GM19025 (cell line): Measurements from ENCODE around the gene MAP2K3.
A peak's percentile ranks its signal among the peaks of the same experiment; 100 is the strongest.

ENCODE experiments used
- ATAC-seq: cut with Tn5 transposase; IDR thresholded peaks from one replicate; pipeline ENCODE4 v1.9.1; 2021; ENCODE audit warnings: mild to moderate bottlenecking, low read depth, moderate library complexity; ENCODE audit not compliant: unreplicated experiment

The MAP2K3 gene

GRCh38 chr17:21284319-21285163 lies at the start of gene MAP2K3:
Gene MAP2K3, plus strand, starts transcription at chr17:21284711. Its CDS starts 210 bp downstream, at chr17:21284921.
- peak; percentile 65 for ATAC-seq

DNA sequence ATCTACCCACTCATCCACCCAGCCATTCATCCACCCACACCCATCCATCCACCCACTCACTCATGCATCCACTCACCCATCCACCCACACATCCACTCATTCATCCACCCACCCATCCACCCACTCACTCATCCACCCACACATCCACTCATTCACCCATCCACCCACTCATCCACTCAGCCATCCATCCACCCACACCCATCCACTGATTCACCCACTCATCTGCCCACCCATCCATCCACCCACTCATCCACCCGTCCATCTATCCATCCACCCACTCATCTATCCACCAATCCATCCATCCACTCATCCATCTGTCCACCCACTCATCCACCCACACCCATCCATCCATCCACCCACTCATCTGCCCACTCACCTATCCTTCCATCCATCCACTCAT lies 48.6 kb upstream of the MAP2K3 start:
- no peak for ATAC-seq

GRCh38 chr17:21239680-21240368 lies 44.7 kb upstream of the MAP2K3 start:
- no peak for ATAC-seq

- no peak for ATAC-seq
Observed at GRCh38 chr17:21240369-21241055, 44.0 kb upstream of the MAP2K3 start.

DNA sequence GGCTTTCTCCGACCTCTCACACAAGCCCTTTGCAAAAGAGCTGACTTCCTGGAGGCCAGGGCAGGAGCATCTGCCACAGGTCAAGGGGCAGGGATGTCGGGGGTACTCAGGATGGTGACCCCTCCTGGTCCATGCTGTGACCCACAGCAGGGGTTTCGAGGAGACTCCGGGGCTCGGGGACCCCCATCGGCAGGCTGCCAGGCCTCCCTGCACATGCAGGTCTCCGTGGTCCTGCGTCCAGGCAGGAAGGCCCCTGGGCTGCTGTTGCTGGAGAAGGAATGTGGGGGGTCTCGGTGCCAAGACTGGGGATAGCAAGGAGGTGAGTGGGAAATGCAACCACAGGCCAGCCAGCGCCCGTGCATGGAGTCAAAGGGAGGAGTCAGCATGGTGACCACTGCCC lies 42.9 kb upstream of the MAP2K3 start:
- no peak for ATAC-seq

GRCh38 chr17:21242026-21242697 lies 42.3 kb upstream of the MAP2K3 start:
- no peak for ATAC-seq

DNA sequence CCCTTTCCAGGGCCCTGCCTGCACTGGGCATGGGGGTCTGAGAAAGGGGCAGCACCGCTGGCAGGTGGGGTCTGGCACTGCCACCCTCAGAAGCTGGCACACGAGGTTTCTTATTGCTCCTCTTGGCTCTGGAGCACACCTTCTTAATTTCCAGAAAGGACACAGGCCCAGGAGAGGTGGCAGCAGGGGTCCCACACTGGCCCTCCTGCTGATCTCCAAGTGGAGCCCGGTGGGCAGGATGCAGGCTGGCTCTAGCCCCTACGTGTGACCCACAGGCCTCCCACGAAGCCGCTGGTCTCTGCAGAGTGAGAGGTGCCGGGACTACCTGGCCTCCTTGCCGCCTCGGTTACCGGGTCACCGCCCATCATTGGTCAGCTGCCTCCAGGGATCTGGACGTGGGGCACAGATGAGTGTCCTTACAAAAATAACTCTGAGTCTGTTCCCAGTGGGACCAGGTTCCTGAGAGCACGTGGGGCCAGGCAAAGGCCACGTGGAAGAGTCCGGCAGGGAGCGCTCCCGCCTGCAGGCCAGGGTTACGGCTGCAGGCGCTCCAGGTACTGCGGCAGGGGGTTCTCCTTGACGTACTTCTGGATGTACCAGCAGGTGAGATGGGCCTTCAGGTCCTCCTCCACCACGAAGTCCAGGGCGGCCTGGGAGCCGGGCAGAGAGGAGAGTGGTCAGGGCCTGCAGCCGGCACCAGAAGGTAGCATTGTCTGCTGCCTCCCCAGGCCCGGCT lies 41.6 kb upstream of the MAP2K3 start:
- no peak for ATAC-seq

DNA sequence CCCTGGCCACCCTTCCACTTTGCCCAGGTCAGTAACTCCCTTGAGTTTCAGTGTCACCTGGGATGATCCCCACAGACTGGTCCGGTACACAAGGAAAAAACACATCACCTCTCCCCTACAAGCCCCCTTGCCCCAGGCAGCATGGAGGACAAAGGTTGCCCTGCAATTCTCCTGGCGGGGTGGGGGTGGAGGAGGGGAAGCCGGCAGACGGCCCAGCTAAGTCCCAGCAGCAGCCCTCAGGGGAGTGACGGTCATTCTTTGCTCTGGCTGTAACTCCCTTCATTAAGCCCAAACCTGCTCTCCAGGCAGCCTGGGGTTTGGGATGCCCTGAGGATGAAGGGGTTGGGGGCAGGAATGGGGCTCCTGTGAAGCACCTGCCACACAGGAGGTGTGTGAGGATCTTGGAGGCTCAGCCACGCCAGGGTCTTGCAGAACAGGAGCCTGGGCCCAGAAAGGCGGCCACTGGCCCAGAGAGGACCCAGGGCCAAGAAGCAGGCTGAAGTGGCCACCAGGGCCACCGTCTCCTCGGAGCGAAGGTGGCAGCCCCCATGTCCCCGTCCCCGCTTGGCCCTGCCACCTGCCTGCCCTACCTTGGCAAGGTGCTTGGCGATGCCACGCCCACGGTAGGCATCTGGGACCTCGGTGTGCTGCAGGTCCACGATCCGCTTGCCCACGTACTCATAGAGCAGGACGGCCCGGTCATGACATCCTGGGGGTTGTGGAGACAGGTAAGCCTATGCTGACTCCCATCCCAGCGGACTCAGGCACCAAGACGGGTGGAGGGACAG lies 40.8 kb upstream of the MAP2K3 start:
- ATAC-seq: no peak

GRCh38 chr17:21245639-21246084 lies 38.8 kb upstream of the MAP2K3 start:
- no peak for ATAC-seq

DNA sequence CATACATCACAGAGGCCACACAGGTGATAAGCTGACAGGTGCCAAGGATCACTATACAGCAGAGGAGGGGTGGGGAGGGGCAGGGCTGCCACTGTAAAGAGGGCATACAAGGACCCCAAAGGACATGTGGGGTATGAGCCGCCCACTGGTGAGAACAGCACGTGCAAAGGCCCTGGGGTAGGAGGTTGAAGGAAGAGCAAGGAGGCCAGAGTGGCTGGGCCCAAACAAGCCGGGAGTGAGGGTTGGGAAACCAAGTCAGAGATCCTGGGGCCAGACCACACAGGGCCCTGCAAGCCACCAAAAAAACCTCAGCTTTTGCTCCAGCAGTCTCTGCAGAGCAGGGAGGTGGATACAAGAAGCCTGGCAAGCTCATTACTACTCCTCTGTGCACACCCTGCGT lies 37.8 kb upstream of the MAP2K3 start:
- ATAC-seq: no peak

DNA sequence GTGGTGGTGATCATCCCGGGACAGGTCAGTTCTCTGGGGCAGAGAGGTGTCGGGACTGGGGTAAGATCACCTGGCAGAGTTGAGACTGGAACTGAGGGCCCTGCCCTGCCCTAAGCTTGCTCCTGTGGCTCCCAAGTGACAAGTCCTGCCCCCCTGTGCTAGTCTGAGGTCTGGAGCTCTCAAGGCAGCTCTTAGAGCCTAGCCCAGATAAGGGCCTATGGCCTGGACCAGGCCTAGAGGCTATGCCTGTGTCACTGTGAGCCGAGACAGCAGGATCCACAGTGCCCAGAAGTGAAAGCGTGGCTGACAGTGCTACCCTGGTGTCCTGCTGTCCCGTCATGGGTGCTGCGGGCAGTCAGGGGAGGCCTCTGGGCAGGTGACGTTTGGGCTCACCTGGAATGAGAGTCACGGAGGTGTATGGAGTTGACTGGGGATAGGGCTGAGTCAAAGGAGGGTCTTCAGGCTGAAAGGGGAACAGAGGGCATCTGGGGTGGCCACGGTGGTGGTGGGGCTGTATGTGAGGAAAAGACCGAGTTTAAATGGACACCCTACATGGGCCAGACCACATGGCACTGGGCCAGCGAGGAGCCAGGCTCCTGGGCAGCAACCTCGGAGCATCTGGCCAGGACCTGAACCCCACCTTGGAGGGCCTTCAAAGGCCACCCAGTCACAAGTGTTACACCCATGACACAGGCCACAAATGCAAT lies 36.8 kb upstream of the MAP2K3 start:
- no peak for ATAC-seq

GRCh38 chr17:21248500-21248899 lies 36.0 kb upstream of the MAP2K3 start:
- no peak for ATAC-seq

GRCh38 chr17:21249086-21249795 lies 35.3 kb upstream of the MAP2K3 start:
- ATAC-seq: no peak

GRCh38 chr17:21249920-21250703 lies 34.4 kb upstream of the MAP2K3 start:
- ATAC-seq: no peak

- ATAC-seq: no peak
Observed at GRCh38 chr17:21250854-21251253, 33.7 kb upstream of the MAP2K3 start.

DNA sequence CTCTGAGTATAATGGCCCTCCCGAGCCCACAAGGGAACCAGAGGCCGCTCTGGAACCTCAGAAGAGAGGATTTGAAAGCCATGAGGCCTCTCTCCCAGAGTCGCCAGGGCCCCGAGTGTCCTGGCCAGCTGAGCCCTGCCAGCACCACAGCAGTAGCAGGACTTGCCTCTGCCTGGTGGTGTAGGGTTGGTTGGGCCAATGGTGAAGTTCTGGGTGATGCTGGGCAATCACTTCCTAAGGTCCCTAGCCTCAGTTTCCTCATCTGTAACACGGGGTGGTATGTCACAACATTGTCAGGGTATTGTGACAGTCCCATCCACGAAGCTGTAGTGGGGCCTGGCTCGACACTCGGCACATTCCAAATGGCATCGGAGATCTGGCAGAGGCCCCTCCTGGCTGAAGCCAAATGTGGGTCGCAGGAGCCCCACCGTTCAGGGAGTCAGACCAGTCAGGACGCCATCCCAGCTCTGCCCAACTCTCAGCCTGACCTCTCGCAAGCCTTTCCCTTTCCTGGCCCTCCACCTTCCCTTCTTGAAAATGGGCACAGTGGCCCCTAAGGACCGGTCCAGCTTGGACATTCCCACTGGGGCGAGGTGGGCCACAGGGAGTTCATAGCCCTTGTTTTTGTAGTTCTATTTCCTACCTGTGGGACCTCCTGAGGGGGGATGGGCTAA lies 33.0 kb upstream of the MAP2K3 start:
- no peak for ATAC-seq
